GM23248 (cell line): ENCODE data around the gene LSM14A.
"Not testable (repeated sequence)": the region's sequence is repeated elsewhere in the genome, so short reads cannot be mapped to it uniquely, and the experiment has no call there.

Experiments
- EZH2 ChIP-seq: fragments of 200-600 bp; sonication (generic); IDR thresholded peaks from 2 replicates; pipeline ENCODE4 v1.6.1; 2018; ENCODE audit warnings: antibody characterized with exemption, mild to moderate bottlenecking; ENCODE audit not compliant: insufficient read depth, poor library complexity, severe bottlenecking
- EZH2phosphoT487 ChIP-seq: fragments of 200-600 bp; sonication (generic); IDR thresholded peaks from 2 replicates; pipeline ENCODE4 v1.6.1; 2018; ENCODE audit warnings: antibody characterized with exemption, moderate library complexity, mild to moderate bottlenecking, low read depth; ENCODE audit not compliant: insufficient read depth

DNA sequence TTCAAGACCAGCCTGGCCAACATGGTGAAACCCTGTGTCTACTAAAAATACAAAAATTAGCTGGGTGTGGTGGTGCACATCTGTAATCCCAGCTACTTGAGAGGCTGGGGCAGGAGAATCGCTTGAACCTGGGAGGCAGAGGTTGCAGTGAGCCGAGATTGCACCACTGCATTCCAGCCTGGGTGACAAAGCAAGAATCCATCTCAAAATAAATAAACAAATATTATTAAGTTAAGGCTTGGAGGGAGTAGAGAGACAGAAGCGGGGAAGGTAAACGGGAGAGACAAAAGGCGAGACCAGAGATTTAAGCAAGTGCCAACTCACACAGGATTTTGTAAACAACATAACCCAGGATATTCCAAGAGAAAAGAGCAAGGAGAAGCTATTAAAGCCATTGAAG, 12.8 kb upstream of the LSM14A start:
- not testable (repeated sequence) for TF ChIP-seq EZH2phosphoT487, EZH2
